ENCODE results near the gene ACVR1C. TPM values are rescaled to one million over a fixed set of nuclear protein-coding genes. Genes with fewer than 3 reads are reported as not detected.

Gene ACVR1C
- total RNA-seq, 4 donors from 2014 or later = 1.4 to 9.4 (median 5.4) TPM

DNA sequence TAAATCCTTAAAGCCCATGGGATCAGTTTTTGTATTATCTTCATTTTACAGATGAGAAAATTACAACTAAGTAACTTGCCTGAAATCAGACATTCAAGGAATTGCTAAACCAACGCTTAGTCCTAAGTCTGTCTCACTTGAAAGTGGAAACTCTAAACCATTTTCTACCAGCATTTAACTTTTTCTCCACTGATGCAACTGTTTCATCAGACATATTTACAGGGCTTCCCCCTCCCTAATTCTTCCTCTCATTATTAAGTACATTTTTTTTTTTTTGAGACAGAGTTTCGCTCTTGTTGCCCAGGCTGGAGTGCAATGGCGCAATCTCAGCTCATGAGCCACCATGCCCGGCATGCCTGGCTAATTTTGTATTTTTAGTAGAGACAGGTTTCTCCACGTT lies 88.6 kb downstream of the ACVR1C start:
- 91 to 93% methylated on average over 5 of the region's 5 CpGs for WGBS, 2 donors
- TF ChIP-seq, protein P1, sequence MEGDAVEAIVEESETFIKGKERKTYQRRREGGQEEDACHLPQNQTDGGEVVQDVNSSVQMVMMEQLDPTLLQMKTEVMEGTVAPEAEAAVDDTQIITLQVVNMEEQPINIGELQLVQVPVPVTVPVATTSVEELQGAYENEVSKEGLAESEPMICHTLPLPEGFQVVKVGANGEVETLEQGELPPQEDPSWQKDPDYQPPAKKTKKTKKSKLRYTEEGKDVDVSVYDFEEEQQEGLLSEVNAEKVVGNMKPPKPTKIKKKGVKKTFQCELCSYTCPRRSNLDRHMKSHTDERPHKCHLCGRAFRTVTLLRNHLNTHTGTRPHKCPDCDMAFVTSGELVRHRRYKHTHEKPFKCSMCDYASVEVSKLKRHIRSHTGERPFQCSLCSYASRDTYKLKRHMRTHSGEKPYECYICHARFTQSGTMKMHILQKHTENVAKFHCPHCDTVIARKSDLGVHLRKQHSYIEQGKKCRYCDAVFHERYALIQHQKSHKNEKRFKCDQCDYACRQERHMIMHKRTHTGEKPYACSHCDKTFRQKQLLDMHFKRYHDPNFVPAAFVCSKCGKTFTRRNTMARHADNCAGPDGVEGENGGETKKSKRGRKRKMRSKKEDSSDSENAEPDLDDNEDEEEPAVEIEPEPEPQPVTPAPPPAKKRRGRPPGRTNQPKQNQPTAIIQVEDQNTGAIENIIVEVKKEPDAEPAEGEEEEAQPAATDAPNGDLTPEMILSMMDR (IDR thresholded peaks at IDR 0.05) = no peak
- TF ChIP-seq POLR2A (IDR thresholded peaks at IDR 0.05) = no peak
- no peak for TF ChIP-seq EP300 (IDR thresholded peaks at IDR 0.05)
- no peaks in the 10 kb centered on the region for H3K27me3 ChIP-seq
- no peak overlapping the region for H3K4me3 ChIP-seq
- no peak overlapping the region for H3K27ac ChIP-seq
- DNase-seq (ENCODE audit: low spot score in 2 of 2) = no peak
- no peaks in the 10 kb centered on the region for H3K9me3 ChIP-seq
- no peaks in the 10 kb centered on the region for H3K4me1 ChIP-seq
- no peaks in the 10 kb centered on the region for H3K36me3 ChIP-seq

DNA sequence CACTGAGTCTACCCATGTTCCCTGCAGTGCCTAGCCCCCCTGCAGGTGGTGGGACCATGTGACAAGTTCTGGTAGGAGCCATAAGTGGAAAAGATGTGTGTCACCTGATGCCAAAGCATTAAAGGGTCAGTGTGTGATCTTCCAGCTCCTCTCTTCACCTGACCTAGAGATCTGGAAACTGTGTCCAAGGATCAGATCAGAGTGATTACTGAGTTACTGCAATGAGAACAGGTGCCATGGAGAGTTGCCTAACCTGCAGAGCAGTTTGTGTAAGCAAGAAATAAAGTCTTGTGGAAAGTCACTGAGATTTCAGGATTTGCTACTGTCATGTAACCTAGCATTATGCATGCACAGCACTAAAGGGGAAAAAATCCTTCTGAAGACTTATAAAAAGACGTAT lies 90.6 kb downstream of the ACVR1C start:
- Histone ChIP-seq H3K4me1 (no peaks in the 10 kb centered on the region), H3K27me3 (no peaks in the 10 kb centered on the region), H3K27ac (no peak overlapping the region), H3K9me3 (no peaks in the 10 kb centered on the region), H3K4me3 (no peak overlapping the region), H3K36me3 (no peaks in the 10 kb centered on the region)
- TF ChIP-seq POLR2A (IDR thresholded peaks at IDR 0.05) (no peak), EP300 (IDR thresholded peaks at IDR 0.05) (no peak)
- TF ChIP-seq, protein P1 (IDR thresholded peaks at IDR 0.05) = no peak
- 79 to 89% methylated on average over 1 of the region's 1 CpG for WGBS, 2 donors
- no peak for DNase-seq (ENCODE audit: low spot score in 2 of 2)

DNA sequence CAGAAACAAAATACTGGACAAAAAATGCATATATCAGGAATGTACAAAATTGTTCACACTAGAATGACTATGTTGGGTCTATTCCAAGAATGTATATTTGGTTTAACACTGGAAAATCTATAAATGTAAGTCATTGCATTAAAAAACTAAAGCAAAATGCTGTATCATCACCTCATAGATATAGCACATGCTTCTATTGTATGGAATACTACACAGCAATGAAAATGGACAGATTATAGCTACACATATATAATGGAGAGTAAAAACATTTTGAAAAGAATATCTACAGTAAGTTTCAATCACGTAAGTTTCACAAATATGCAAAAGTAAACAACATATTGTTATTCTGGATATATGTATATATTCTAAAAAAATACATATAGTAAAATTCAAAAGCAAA lies 91.8 kb downstream of the ACVR1C start:
- H3K36me3 ChIP-seq = no peaks in the 10 kb centered on the region
- H3K9me3 ChIP-seq = no peaks in the 10 kb centered on the region
- TF ChIP-seq POLR2A (IDR thresholded peaks at IDR 0.05) (no peak), EP300 (IDR thresholded peaks at IDR 0.05) (no peak)
- TF ChIP-seq, protein P1 (IDR thresholded peaks at IDR 0.05) = no peak
- no peaks in the 10 kb centered on the region for H3K27me3 ChIP-seq
- H3K27ac ChIP-seq = no peak overlapping the region
- 85 to 87% methylated on average over 1 of the region's 1 CpG for WGBS, 2 donors
- no peak overlapping the region for H3K4me3 ChIP-seq
- no peak for DNase-seq (ENCODE audit: low spot score in 2 of 2)
- H3K4me1 ChIP-seq = no peaks in the 10 kb centered on the region

DNA sequence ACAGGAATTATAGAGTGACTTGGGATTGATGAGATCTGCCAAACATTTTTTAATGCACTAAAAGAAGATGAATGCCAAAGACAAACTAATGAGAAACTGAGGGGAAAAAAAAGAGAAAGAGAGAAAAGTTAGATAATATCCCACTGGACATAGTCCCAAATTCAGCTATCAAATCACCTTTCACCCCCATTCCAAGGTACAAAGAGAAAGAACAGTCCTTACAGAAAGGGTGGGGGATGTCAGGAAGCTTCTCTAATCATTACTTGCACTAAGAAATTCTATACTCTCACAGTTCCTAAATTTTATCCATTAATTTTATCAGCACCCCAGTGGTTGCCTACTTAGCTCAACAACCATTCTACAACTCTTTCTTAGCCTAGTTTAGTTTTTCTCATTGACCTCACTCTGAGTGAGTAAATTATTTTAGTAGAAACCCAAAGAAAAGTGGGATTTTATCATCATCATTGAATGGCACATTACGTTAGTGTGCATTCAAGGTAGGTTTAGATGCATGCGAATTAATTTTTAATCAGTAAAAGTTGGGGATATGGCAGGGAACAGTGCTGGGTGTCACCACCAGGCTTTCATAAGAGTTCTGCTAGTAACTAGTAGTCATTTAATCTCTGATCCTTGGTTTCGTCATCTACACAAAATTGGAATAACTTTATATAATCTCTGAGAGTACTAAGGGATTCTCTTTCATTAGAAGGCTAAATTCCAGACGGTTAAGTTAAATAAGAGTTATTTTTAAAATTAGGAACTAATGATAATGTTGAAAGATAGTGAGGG lies 99.5 kb downstream of the ACVR1C start:
- whole genome bisulfite sequencing, 2 donors = 94% methylated on average over 4 of the region's 4 CpGs
- Histone ChIP-seq H3K9me3 (no peaks in the 10 kb centered on the region), H3K27ac (no peak overlapping the region), H3K36me3 (no peaks in the 10 kb centered on the region), H3K27me3 (no peaks in the 10 kb centered on the region), H3K4me1 (no peaks in the 10 kb centered on the region), H3K4me3 (no peak overlapping the region)
- DNase-seq (ENCODE audit: low spot score in 2 of 2) = no peak
- TF ChIP-seq EP300 (IDR thresholded peaks at IDR 0.05) (no peak), POLR2A (IDR thresholded peaks at IDR 0.05) (no peak)
- TF ChIP-seq, protein P1 (IDR thresholded peaks at IDR 0.05) = no peak

DNA sequence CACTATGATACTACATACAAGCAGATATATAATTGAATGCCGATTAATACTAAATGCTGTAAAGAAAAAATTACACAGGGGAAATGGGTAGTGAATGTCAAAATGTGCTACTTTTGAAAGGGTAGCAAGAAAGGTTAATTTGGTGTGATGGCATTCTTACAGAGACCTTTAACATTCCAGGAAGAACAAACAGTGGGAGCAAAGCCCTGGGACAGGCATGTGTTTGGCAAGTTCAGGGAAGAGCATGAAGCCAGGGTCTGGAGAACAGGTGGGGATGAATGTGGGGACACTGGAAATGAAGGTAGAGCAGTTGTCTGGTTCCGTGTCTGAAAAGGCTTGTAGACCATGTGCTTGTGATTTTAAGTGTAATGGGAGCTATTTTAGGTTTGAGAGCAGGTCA lies 102.6 kb downstream of the ACVR1C start:
- no peak overlapping the region for H3K27ac ChIP-seq
- no peaks in the 10 kb centered on the region for H3K36me3 ChIP-seq
- WGBS, 2 donors = 78 to 87% methylated on average over 2 of the region's 2 CpGs
- TF ChIP-seq EP300 (IDR thresholded peaks at IDR 0.05) (no peak), POLR2A (IDR thresholded peaks at IDR 0.05) (no peak)
- TF ChIP-seq, protein P1 (IDR thresholded peaks at IDR 0.05) = no peak
- H3K27me3 ChIP-seq = no peaks in the 10 kb centered on the region
- no peaks in the 10 kb centered on the region for H3K4me1 ChIP-seq
- no peak overlapping the region for H3K4me3 ChIP-seq
- no peaks in the 10 kb centered on the region for H3K9me3 ChIP-seq
- no peak for DNase-seq (ENCODE audit: low spot score in 2 of 2)
